ENCODE measurements around the gene RPA1. TPM values are rescaled to one million over a fixed set of nuclear protein-coding genes. Genes with fewer than 3 reads are reported as not detected.

RPA1 gene
- total RNA-seq, 4 donors from 2014 or later = 22.9 to 30.8 (median 29.2) TPM

DNA sequence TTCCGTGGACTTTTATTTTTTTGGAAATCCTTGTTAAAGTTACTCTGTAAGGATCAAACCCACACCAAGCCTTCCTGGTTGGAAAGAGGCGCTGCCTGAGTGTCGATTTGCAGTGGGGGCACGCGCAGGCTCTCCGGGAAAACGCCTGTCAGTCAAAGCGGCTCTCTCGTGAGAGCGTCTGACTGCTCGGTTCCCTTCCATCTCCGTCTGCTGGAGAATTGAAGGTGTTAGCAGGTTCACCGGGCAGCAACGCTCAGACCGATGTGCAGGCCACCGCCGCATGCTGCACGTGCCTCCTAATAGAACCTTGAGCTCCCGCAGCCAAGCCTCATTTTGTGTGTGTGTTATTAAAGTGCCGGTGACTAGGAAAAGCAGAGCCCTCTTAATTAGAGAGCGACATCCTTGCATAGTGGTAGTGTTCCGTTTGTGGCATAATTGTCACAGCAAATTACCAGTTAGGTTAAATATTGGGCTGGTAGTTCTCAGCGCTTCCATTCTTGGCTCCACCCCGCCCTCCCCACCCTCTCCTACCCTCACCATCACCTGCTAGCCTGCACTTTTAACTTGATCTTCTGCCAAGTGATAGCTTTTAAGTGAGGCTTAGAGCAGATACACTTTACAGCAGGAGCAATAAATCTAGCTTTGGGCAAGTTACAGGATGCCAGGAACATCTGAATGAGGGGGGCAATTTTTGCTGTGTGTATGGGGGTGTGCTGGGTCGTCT is 75.5 kb downstream of the RPA1 start:
- peaks cover 0 to 57% (median 23%) of the 10 kb centered on the region in 4 donors for H3K27me3 ChIP-seq
- WGBS = 26% methylated on average over 15 of the region's 25 CpGs

DNA sequence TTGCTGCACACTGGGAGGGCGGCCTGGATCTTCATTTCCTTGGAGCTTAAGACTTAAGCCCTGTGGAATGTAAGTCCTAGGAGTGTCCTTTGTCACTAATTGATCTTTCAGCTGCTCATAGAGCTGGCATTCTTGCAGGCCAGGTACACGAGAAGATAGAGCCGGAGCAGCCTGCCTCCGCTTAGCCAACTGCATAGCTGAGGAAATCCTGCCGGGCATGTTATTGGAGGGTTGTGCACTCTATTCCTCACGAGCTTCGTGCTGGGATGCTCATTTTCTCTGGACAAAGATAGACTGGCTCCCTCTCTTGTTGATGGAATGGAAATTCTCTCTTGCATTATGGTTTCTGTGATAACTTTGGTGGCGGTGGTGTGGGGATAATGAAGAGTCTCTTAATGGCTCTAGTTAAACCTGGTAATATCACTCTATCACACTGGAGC is 76.9 kb downstream of the RPA1 start:
- Histone ChIP-seq H3K4me1 (peaks cover 4 to 16% (median 13%) of the 10 kb centered on the region in 4 donors), H3K27ac (replicated peaks in 1 of 4) (no peak overlapping the region), H3K36me3 (no peaks in the 10 kb centered on the region), H3K9me3 (no peaks in the 10 kb centered on the region), H3K27me3 (peaks cover 0 to 70% (median 23%) of the 10 kb centered on the region in 4 donors), H3K4me3 (no peak overlapping the region)
- intact Hi-C loops (cut with DNase I) = loop anchor here (5.0 kb wide), 1 partner anchor 136 kb away; the partner anchor contains the start of gene OVCA2
- DNase-seq (ENCODE audit: extremely low spot score) = no peak
- WGBS = 79% methylated on average over 6 of the region's 8 CpGs
- TF ChIP-seq POLR2AphosphoS5 (IDR thresholded peaks at IDR 0.05) (no peak), EP300 (IDR thresholded peaks at IDR 0.05) (no peak), POLR2A (IDR thresholded peaks at IDR 0.05; ENCODE audit: low read depth) (no peak)
- TF ChIP-seq, protein P1, sequence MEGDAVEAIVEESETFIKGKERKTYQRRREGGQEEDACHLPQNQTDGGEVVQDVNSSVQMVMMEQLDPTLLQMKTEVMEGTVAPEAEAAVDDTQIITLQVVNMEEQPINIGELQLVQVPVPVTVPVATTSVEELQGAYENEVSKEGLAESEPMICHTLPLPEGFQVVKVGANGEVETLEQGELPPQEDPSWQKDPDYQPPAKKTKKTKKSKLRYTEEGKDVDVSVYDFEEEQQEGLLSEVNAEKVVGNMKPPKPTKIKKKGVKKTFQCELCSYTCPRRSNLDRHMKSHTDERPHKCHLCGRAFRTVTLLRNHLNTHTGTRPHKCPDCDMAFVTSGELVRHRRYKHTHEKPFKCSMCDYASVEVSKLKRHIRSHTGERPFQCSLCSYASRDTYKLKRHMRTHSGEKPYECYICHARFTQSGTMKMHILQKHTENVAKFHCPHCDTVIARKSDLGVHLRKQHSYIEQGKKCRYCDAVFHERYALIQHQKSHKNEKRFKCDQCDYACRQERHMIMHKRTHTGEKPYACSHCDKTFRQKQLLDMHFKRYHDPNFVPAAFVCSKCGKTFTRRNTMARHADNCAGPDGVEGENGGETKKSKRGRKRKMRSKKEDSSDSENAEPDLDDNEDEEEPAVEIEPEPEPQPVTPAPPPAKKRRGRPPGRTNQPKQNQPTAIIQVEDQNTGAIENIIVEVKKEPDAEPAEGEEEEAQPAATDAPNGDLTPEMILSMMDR (IDR thresholded peaks at IDR 0.05) = no peak

More for the DNA sequence above, 75.5 kb downstream of the RPA1 start:
- Histone ChIP-seq H3K36me3 (no peaks in the 10 kb centered on the region), H3K9me3 (no peaks in the 10 kb centered on the region), H3K4me1 (peaks cover 4 to 16% (median 13%) of the 10 kb centered on the region in 4 donors), H3K4me3 (no peak overlapping the region), H3K27ac (replicated peaks in 1 of 4) (no peak overlapping the region)
- TF ChIP-seq POLR2A (IDR thresholded peaks at IDR 0.05; ENCODE audit: low read depth) = no peak
- no peak for DNase-seq (ENCODE audit: extremely low spot score)
- intact Hi-C loops (cut with DNase I) = loop anchor here (5.0 kb wide), 1 partner anchor 137 kb away; the partner anchor contains the start of gene OVCA2

DNA sequence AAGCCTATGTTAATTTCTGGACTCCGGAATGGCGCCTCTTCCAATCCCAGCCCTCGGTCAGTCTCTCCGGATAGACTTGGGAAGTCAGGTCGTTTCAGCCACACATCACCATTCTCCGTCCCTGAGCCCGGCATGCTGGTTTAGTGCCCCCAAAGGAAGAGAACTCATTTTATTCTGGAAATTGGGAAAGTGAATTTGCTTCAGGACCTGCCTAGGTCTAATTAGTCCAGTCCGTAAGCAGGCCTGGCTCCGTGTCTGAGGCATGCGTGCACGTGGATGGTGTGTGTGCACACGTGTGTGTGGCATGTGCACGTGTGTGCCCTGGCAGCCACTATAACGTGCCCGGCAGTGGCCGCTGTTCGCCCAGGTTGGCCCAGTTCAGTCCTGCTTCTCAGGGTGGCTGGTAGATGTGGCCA is 77.4 kb downstream of the RPA1 start:
- Histone ChIP-seq H3K36me3 (no peaks in the 10 kb centered on the region), H3K4me1 (peaks cover 4 to 16% (median 13%) of the 10 kb centered on the region in 4 donors), H3K9me3 (no peaks in the 10 kb centered on the region), H3K27me3 (peaks cover 0 to 76% (median 23%) of the 10 kb centered on the region in 4 donors), H3K27ac (replicated peaks in 1 of 4) (no peak overlapping the region), H3K4me3 (no peak overlapping the region)
- intact Hi-C loops (cut with DNase I) = loop anchor here (5.0 kb wide), 1 partner anchor 135 kb away; the partner anchor contains the start of gene OVCA2
- TF ChIP-seq POLR2A (IDR thresholded peaks at IDR 0.05; ENCODE audit: low read depth) = no peak
- TF ChIP-seq POLR2AphosphoS5 (IDR thresholded peaks at IDR 0.05) = no peak
- TF ChIP-seq, protein P1 (IDR thresholded peaks at IDR 0.05) = no peak
- no peak for TF ChIP-seq EP300 (IDR thresholded peaks at IDR 0.05)
- DNase-seq (ENCODE audit: extremely low spot score) = no peak
- 77% methylated on average over 15 of the region's 17 CpGs for WGBS

DNA sequence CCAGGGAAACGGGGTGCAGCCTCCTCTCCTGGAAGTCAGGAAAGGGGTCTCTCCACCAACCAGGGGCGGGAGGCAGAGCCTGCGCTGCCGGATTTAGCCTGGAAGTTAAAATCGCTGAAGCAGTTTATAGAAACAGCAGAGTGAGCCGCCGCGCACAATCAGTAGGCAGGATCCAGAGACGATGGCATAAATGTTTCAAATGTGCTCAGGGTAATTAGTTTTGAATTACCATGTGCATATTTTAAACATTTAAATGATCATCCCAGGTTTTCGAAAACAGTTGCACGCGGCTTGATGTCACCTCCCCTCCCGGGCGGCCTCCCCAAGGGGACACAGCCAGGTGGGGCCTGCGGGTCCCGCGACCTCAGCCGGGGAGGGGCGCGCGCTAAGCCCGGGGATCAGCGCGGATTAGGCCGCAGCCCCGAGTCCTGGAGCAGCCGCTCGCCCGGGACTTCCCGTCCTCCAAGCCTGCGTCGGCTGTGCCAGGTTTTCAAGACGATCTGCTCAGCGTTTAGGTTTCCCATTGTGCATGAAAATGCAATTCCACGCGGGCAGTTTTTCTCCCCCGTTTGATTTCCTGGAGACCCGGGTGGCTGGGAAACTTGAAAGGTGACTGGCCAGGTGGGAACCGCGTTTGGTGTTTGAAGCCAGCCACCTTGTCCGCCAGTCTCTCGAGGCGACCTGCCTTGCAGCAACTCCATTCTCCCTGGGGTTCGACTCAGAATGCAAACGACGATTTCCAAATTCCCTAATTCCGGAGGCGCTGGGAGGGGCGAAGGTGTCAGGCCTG is 78.3 kb downstream of the RPA1 start:
- peaks cover 4 to 16% (median 13%) of the 10 kb centered on the region in 4 donors for H3K4me1 ChIP-seq
- peaks cover 0 to 85% (median 23%) of the 10 kb centered on the region in 4 donors for H3K27me3 ChIP-seq
- H3K27ac ChIP-seq (replicated peaks in 1 of 4) = no peak overlapping the region
- 28% methylated on average over 12 of the region's 49 CpGs for WGBS
- DNase-seq (ENCODE audit: extremely low spot score) = no peak
- intact Hi-C loops (cut with DNase I) = loop anchor here (5.0 kb wide), 1 partner anchor 134 kb away; the partner anchor contains the start of gene OVCA2
- no peaks in the 10 kb centered on the region for H3K9me3 ChIP-seq
- H3K4me3 ChIP-seq = peak overlapping the region; percentile 21 to 40 (median 31)
- no peaks in the 10 kb centered on the region for H3K36me3 ChIP-seq
- TF ChIP-seq EP300 (IDR thresholded peaks at IDR 0.05) (no peak), POLR2A (IDR thresholded peaks at IDR 0.05; ENCODE audit: low read depth) (no peak), POLR2AphosphoS5 (IDR thresholded peaks at IDR 0.05) (no peak)
- TF ChIP-seq, protein P1 (IDR thresholded peaks at IDR 0.05) = no peak
